HEK293 (cell line): ENCODE measurements around the gene CCBE1.

Experiments
- CTCF ChIA-PET: fragments of 350-600 bp; formaldehyde crosslinking; extraction: SDS; loops from one replicate; lab custom pipeline; 2021; ENCODE audit warnings: antibody characterized with exemption; lab: Yijun Ruan, JAX
- POLR2A ChIA-PET: fragments of 300-600 bp; formaldehyde crosslinking; extraction: SDS; loops from one replicate; lab custom pipeline; 2020; ENCODE audit warnings: antibody characterized with exemption, inconsistent platforms; lab: Yijun Ruan, JAX
- H3K27ac ChIP-seq: fragments of 200-500 bp; sonication (Bioruptor generic); 2 replicates; pipeline ENCODE4 v1.5.1; 2014; ENCODE audit warnings: low read depth, low read length, control low read depth, inconsistent platforms; ENCODE audit errors: extremely low read depth
- H3K36me3 ChIP-seq, 2 experiments: fragments of 200-500 bp in 1 of 2; sonication (Bioruptor generic) in 1 of 2; 1 replicate in 1 of 2; 2 replicates in 1 of 2; pipeline ENCODE4 v1.5.1; 2014 to 2017; ENCODE audit warnings: inconsistent platforms in 2 of 2, low read length in 2 of 2; ENCODE audit not compliant: control insufficient read depth in 2 of 2, insufficient read depth in 1 of 2
- H3K4me1 ChIP-seq: fragments of 200-500 bp; sonication (Bioruptor generic); 2 replicates; pipeline ENCODE4 v1.5.1; 2014; ENCODE audit warnings: mild to moderate bottlenecking, low read length, inconsistent platforms; ENCODE audit not compliant: control insufficient read depth, insufficient read depth
- H3K4me3 ChIP-seq: 2 replicates; pipeline ENCODE4 v1.5.1; 2011; ENCODE audit warnings: low read depth, mild to moderate bottlenecking, control low read depth, low read length, moderate library complexity
- H3K9me3 ChIP-seq: fragments of 200-500 bp; sonication (Bioruptor generic); 2 replicates; pipeline ENCODE4 v1.5.1; 2014; ENCODE audit warnings: low read depth, low read length, inconsistent platforms; ENCODE audit not compliant: control insufficient read depth, insufficient read depth
- RBAK ChIP-seq: fragments of 450-650 bp; formaldehyde crosslinking; IDR thresholded peaks from 2 replicates; pipeline ENCODE4 v1.5.1; 2016; ENCODE audit warnings: missing biosample characterization, missing genetic modification characterization
- TCF7L2 ChIP-seq: IDR thresholded peaks from 2 replicates; pipeline ENCODE4 v1.6.1; 2011; ENCODE audit warnings: low read depth, mild to moderate bottlenecking, inconsistent platforms, low read length, moderate library complexity, borderline replicate concordance
- ZBTB17 ChIP-seq: fragments of 450-650 bp; formaldehyde crosslinking; IDR thresholded peaks from 2 replicates; pipeline ENCODE4 v1.5.1; 2016; ENCODE audit warnings: missing biosample characterization, missing genetic modification characterization
- ZBTB7A ChIP-seq: fragments of 450-650 bp; formaldehyde crosslinking; IDR thresholded peaks from 2 replicates; pipeline ENCODE4 v1.5.1; 2016; ENCODE audit warnings: low read depth, missing biosample characterization, missing genetic modification characterization
- ZIC2 ChIP-seq: fragments of 450-650 bp; formaldehyde crosslinking; IDR thresholded peaks from 2 replicates; pipeline ENCODE4 v1.5.1; 2016; ENCODE audit warnings: missing biosample characterization, missing genetic modification characterization
- ZNF544 ChIP-seq: fragments of 450-650 bp; formaldehyde crosslinking; IDR thresholded peaks from 2 replicates; pipeline ENCODE4 v1.5.0; 2017; ENCODE audit warnings: missing biosample characterization, missing genetic modification characterization
- ZNF585B ChIP-seq: fragments of 450-650 bp; formaldehyde crosslinking; IDR thresholded peaks from 2 replicates; pipeline ENCODE4 v1.5.1; 2016; ENCODE audit warnings: missing biosample characterization, missing genetic modification characterization
- ZNF621 ChIP-seq: fragments of 450-650 bp; formaldehyde crosslinking; IDR thresholded peaks from 2 replicates; pipeline ENCODE4 v1.5.1; 2017; ENCODE audit warnings: missing biosample characterization, missing genetic modification characterization
- TF ChIP-seq, protein P1 (sequence below): fragments of 450-650 bp; formaldehyde crosslinking; IDR thresholded peaks from 2 replicates; pipeline ENCODE4 v1.5.1; 2016; ENCODE audit warnings: missing biosample characterization, missing genetic modification characterization

Gene CCBE1

DNA sequence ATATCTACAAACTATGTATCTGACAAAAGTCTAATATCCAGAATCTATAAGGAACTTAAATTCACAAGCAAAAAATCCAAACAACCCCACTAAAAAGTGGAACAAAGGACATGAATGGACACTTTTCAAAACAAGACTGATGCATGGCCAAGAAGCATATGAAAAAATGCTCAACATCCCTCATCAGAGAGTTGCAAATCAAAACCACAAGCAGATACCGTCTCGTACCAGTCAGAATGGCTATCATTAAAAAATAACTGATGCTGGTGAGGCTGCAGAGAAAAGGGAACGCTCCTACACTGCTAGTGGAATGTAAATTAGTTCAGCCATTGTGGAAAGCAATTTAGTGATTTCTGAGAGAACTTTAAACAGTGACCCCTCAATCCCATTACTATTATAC, 56.5 kb downstream of the CCBE1 start:
- H3K27ac ChIP-seq = no peak overlapping the region
- H3K4me3 ChIP-seq = no peak overlapping the region
- ChIA-PET CTCF (interaction anchor here (0.6 to 1.4 kb wide), 3 partner anchors 14 to 136 kb away, joined by 3 to 9 read pairs (median 3); partner anchors contain the start of gene CCBE1), POLR2A (no interaction called here)
- no peaks in the 10 kb centered on the region for H3K36me3 ChIP-seq
- H3K9me3 ChIP-seq = no peaks in the 10 kb centered on the region
- peaks cover 11% of the 10 kb centered on the region; the same call in 1 of the 2 replicates for H3K4me1 ChIP-seq
- TF ChIP-seq TCF7L2 = no peak

DNA sequence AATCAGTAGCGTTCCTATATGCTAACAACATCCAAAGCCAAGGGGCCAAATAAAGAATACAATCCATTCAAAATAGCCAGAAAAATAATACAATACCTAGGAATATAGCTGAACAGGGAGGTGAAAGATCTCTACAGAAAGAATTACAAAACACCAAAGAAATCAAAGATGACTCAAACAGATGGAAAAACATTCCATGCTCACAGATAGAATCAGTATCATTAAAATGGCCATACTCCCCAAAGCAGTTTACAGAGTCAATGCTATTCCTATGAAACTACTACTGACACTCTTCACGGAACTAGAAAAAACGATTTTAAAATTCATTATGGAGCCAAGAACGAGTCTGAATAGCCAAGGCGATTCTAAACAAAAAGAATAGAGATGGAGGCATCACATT, 57.4 kb downstream of the CCBE1 start:
- Histone ChIP-seq H3K4me1 (peaks cover 11% of the 10 kb centered on the region; the same call in 1 of the 2 replicates), H3K36me3 (no peaks in the 10 kb centered on the region), H3K9me3 (no peaks in the 10 kb centered on the region), H3K4me3 (no peak overlapping the region), H3K27ac (no peak overlapping the region)
- ChIA-PET POLR2A (no interaction called here), CTCF (interaction anchor here (0.6 to 1.2 kb wide), 3 partner anchors 13 to 172 kb away, joined by 3 to 6 read pairs (median 3); no protein-coding TSS in a partner anchor)
- no peak for TF ChIP-seq ZNF621 (tag by site-specific recombination)

DNA sequence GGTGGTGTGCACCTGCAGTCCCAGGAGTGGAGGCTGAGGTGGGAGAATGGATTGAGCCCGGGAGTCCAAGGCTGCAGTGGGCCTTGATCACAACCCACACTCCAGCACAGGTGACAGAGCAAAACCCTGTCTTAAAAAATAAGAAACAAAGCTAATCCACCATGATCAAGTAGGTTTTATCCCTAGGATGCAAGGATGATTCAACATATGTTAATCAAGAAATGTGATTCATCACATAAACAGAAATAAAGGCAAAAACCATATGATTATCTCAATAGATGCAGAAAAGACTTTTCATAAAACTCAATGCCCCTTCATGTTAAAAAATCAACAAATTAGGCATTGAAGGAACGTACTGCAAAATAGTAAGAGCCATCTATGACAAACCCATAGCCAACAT, 58.1 kb downstream of the CCBE1 start:
- Histone ChIP-seq H3K4me1 (peaks cover 13% of the 10 kb centered on the region; the same call in 1 of the 2 replicates), H3K36me3 (no peaks in the 10 kb centered on the region), H3K4me3 (no peak overlapping the region), H3K27ac (no peak overlapping the region), H3K9me3 (no peaks in the 10 kb centered on the region)
- POLR2A ChIA-PET = no interaction called here
- TF ChIP-seq, protein P1, sequence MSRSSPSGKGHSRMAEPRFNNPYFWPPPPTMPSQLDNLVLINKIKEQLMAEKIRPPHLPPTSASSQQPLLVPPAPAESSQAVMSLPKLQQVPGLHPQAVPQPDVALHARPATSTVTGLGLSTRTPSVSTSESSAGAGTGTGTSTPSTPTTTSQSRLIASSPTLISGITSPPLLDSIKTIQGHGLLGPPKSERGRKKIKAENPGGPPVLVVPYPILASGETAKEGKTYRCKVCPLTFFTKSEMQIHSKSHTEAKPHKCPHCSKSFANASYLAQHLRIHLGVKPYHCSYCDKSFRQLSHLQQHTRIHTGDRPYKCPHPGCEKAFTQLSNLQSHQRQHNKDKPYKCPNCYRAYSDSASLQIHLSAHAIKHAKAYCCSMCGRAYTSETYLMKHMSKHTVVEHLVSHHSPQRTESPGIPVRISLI = no peak
- TF ChIP-seq, all 188 proteins: peak for 0
- CTCF ChIA-PET = interaction anchor here (0.5 to 1.2 kb wide), 4 partner anchors 67 to 423 kb away, joined by 3 to 6 read pairs (median 3); no protein-coding TSS in a partner anchor

DNA sequence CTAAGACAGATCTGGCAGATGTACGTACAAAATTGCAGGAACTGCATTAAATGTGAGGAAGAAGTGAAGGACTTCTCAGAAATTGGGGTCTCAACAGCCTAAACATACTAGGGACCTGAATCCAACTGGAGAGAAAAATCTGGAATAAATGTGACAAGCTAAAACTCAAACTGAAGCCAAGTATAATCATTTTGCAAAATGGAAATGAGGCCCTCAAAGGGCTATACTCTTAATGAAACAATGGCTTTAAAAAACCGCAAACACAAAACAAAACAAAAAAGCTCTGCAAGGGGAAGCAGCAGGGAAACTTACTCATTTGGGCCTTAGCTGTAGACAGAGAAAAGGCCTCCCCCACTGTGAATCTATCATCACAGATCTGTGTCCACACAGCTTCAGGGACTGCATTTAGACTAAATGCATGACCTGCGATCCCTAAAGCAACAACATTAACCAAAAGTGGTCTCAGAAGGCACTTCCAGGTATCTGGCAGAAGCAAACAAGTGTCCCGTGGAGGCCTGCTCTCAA, 63.2 kb downstream of the CCBE1 start:
- ChIA-PET POLR2A (no interaction called here), CTCF (interaction anchor here (1.0 to 7.2 kb wide), 4 partner anchors 64 to 190 kb away, joined by 3 to 148 read pairs (median 23); partner anchors contain the start of gene CCBE1)
- Histone ChIP-seq H3K36me3 (no peaks in the 10 kb centered on the region), H3K27ac (no peak overlapping the region), H3K4me3 (no peak overlapping the region), H3K4me1 (peaks cover 14% of the 10 kb centered on the region; the same call in 1 of the 2 replicates), H3K9me3 (no peaks in the 10 kb centered on the region; the same call in 1 of the 2 replicates)
- TF ChIP-seq ZNF544 (tag by site-specific recombination) (no peak), ZIC2 (tag by site-specific recombination) (peak; percentile 50)

DNA sequence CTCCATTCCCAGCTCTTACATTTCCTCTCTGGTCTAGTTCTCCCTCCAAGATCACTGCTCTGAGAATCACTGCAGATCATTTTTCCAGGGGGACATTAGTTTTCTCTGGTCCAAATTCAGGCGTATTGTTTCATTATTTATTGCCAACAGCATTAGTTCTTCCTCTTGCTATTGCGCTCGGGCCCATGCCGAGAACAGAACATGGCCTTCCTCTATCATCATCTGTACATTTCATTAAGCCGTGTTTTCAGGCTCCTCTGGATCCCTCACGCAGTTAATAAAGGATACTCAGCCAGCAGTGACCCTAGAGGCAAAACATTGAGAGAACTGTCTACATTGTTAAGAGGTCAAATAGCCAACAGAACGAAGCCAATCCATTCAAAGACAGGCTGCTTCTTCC, 63.9 kb downstream of the CCBE1 start:
- no peak overlapping the region for H3K4me3 ChIP-seq
- ChIA-PET CTCF (interaction anchor here (2.1 to 7.2 kb wide), 5 partner anchors 14 to 191 kb away, joined by 6 to 148 read pairs (median 27); partner anchors contain the start of gene CCBE1), POLR2A (no interaction called here)
- no peak for TF ChIP-seq ZBTB17
- no peak for TF ChIP-seq RBAK (tag by site-specific recombination)
- TF ChIP-seq ZNF585B (tag by site-specific recombination) = no peak
- no peak for TF ChIP-seq ZBTB7A (tag by site-specific recombination)
- H3K9me3 ChIP-seq = no peaks in the 10 kb centered on the region; the same call in 1 of the 2 replicates
- H3K27ac ChIP-seq = no peak overlapping the region
- H3K4me1 ChIP-seq = peaks cover 10% of the 10 kb centered on the region; the same call in 1 of the 2 replicates
- no peaks in the 10 kb centered on the region for H3K36me3 ChIP-seq
